GM18868 (cell line): ENCODE results near the gene LIMK1.
"Not testable (repeated sequence)": the region's sequence is repeated elsewhere in the genome, so short reads cannot be mapped to it uniquely, and the experiment has no call there.

Source experiments
- ATAC-seq: cut with Tn5 transposase; IDR thresholded peaks from one replicate; pipeline ENCODE4 v1.9.1; 2021; ENCODE audit warnings: mild to moderate bottlenecking, moderate library complexity; ENCODE audit not compliant: unreplicated experiment

LIMK1 gene

DNA sequence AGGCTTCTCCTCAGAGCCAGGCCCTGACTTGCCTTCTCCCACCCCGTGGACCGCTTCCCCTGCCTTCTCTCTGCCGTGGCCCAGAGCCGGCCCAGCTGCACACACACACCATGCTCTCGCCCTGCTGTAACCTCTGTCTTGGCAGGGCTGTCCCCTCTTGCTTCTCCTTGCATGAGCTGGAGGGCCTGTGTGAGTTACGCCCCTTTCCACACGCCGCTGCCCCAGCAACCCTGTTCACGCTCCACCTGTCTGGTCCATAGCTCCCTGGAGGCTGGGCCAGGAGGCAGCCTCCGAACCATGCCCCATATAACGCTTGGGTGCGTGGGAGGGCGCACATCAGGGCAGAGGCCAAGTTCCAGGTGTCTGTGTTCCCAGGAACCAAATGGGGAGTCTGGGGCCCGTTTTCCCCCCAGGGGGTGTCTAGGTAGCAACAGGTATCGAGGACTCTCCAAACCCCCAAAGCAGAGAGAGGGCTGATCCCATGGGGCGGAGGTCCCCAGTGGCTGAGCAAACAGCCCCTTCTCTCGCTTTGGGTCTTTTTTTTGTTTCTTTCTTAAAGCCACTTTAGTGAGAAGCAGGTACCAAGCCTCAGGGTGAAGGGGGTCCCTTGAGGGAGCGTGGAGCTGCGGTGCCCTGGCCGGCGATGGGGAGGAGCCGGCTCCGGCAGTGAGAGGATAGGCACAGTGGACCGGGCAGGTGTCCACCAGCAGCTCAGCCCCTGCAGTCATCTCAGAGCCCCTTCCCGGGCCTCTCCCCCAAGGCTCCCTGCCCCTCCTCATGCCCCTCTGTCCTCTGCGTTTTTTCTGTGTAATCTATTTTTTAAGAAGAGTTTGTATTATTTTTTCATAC lies 38.0 kb downstream of the LIMK1 start:
- no peak for ATAC-seq

DNA sequence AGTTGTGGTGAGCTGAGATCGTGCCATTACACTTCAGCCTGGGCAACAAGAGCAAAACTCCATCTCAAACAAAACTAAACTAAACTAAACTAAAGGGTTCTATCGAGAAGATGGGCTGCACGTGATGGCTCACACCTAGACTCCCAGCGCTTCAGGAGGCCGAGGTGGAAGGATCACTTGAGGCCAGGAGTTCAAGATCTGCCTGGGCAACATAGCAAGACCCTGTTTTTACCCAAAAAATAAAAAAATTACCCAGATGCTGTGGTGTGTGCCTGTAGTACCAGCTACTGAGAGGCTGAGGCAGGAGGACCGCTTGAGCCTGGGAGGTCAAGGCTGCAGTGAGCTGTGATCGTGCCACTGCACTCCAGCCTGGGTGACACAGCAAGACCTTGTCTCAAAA lies 40.3 kb downstream of the LIMK1 start:
- ATAC-seq = not testable (repeated sequence)

DNA sequence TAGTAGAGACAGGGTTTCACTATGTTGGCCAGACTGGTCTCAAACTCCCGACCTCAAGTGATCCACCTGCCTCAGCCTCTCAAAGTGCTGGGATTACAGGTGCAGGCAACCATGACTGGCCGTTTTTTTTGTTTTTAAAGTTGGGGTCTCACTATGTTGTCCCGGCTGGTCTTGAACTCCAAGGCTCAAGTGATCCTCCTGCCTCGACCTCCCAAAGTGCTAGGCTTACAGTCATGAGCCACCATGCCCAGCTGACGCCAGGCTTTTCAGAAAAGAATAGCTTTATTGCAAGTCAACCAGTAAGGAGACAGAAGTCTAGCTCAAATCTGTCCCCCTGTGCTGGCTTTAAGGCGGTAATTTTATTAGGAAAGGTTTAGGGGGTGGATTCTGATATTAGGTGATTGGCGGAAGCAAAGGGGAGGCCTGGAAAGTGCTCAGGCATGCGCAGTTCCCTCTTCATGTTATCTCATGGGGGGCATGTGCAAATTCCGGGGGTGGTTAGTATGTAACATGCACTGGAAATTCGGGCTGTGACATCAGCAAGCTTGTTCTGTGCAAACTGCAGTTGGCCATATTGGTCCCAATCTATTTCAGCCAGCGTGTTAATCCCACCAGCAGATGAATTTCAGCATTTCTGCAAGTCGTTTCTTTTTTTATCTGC lies 42.7 kb downstream of the LIMK1 start:
- ATAC-seq = no peak

DNA sequence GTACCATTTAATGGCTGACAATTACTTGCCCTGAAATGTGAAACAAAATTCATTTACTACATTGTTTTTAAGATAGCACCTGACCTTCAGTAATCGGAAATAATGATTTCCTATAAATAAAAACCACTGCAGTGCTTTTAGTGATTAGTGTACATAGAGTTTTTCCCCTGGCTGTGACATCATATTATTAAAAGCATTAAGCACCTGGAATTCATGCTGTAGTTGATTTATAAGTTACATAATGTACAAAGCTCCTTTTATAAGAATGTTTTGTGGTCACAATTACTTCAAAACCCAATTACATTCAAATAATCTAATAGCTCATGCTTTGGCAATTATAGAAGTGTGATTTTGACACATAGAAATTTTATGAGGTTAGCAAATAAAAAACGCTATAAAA lies 46.3 kb downstream of the LIMK1 start:
- no peak for ATAC-seq

DNA sequence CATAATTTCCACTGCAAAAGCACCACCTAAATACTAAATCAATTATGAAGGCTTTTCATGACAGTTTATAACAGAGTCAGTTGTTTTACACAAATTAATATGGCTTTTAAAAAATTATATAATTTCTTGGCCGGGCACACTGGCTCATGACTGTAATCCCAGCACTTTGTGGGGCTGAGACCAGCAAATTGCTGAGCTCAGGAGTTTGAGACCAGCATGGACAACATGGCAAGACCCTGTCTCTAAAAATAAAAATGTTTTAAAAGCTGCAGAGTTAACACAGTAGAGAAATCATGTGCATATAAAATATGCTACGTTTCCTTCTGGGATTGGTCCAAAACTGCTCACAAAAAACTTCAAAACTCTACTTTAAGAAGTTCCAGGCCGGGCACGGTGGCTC lies 46.9 kb downstream of the LIMK1 start:
- no peak for ATAC-seq

DNA sequence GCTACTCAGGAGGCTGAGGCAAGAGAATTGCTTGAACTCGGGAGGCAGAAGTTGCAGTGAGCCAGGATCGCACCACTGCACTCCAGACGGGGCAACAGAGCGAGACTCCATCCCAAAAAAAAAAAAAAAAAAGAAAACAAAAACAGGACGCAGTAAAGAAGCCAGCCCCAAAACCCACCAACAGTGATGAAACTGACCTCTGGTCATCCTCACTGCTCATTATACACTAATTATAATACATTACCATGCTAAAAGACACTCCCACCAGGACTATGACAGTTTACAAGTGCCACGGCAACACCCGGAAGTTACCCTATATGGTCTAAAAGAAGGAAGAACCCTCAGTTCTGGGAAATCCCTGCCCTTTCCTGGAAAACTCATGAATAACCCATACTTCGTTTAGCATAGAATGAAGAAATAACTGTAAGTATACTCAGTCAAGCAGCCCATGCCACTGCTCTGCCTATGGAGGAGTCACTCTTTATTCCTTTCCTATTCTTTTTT lies 50.6 kb downstream of the LIMK1 start:
- no peak for ATAC-seq

DNA sequence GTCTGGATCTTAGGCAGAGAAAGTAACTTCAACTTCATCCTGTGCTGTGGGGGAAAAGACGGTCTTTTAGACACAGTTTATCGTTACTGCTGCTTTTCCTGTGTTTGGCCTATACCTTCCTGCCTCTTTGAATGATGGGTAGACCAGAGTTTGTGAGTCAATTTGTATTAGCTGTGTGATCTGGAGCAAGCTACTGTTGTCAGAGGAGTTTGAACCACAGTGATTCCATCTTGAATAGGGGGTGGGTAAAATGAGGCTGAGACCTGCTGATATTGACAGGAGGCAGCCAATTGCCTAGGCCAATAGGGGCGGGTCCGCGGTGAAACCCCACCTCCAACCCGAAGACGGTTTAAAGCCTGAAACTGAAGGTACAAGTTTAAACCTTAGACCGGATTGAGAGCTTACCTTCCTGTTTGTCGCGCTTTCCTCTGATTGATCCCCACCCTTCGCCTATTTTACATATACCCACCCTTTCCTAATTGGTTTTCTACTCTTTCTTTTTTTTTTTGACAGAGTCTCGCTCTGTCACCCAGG lies 54.8 kb downstream of the LIMK1 start:
- ATAC-seq = no peak

DNA sequence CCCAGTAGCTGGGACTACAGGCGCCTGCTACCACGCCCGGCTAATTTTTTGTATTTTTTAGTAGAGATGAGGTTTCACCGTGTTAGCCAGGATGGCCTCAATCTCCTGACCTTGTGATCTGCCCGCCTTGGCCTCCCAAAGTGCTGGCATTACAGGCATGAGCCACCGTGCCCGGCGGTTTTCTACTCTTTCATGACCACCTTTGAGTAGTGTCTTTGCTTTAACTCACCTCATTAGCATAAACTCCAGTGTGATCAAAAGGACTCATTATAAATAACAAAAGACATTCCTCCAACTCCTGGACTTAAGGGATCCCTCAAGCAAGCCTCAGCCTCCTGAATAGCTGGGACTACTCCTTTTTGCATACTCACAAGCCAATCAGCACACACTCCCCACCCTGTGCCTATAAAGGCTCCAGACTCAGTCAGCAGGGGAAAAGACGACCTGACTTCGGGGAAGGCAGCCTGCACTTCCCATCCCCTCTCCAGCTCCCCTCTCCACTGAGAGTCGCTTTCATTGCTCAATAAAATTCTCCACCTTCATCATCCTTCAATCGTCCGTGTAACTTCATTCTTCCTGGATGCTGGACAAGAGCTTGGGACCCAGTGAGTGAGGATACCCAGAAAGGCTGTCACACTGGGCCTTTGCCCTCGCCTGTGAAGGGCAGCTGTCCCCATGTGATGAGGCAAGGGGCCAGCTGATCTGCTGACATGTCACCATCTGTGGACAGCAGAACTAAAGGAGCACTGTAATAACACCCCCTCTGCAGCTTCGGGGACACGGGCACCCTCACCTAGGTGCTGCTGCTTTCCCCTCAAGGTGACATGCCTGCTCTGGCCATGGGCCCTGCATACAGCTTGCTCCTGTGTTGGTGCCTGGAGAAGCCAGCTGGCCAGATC lies 55.6 kb downstream of the LIMK1 start:
- ATAC-seq = no peak

DNA sequence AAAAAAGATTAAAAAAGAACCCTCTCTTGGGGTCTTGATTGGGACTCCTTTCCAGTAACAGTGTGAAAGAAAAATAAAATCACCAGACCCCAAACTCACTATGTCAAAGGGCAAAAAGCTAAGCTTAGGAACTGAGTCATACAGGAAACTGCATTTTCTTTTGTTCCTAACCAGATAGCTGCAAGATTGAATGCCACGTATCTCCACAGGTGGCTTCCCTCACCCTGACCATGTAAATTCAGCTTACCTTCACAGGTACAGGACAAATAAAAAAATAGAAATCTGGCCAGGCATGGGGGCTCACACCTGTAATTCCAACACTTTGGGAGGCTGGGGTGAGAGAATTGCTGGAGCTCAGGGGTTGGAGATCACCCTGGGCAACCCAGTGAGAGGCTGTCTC lies 58.1 kb downstream of the LIMK1 start:
- ATAC-seq = no peak

DNA sequence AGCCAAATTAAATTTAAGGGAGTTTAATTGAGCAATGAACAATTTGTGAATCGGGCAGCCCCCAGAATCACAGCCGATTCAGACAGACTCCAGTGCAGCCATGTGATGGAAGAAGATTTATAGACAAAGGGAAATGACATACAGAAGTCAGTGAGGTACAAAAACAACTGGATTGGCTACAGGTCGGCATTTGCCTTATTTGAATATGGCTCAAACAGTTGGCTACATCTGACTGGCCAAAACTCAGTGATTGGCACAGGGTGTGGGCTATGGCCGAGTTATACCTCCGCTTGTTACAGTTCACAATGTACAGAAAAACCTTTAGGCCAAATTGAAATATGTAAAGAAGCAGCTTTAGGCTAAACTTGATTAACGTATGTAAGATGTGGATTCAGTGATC lies 59.8 kb downstream of the LIMK1 start:
- ATAC-seq = no peak

DNA sequence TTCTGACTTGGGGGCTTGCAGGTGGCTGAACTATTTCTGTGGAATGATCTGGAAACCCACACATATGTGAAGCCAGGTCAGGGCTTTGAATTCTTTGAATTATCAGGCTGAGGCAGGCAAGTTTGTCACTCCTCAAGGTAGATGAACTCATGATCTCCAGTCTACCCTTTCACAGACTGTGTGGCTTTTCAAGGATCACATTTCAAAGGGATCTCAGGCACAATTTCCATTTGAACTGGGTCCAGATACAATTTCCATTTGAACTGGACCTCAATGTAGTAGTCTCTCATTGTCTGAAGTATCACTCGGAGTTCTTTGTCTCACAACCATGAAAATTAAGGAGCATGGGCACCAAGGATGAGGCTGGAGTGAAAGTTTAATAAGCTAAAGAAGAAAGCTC lies 64.9 kb downstream of the LIMK1 start:
- no peak for ATAC-seq

DNA sequence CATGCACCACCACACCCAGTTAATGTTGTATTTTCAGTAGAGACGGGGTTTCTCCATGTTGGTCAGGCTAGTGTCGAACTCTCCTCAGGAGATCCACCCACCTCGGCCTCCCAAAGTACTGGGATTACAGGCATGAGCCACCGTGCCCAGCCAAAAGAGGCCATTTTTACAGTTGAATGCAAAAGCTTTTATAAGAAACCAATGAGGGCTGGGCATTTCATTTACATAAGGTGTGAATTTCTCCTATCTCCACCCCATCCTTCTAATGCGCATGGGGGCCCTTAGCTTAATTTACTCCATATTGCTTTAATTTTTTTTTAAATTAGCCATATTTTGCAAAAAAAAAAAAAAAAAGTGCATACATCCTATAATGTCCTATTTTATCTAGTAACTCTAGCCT lies 65.5 kb downstream of the LIMK1 start:
- no peak for ATAC-seq

DNA sequence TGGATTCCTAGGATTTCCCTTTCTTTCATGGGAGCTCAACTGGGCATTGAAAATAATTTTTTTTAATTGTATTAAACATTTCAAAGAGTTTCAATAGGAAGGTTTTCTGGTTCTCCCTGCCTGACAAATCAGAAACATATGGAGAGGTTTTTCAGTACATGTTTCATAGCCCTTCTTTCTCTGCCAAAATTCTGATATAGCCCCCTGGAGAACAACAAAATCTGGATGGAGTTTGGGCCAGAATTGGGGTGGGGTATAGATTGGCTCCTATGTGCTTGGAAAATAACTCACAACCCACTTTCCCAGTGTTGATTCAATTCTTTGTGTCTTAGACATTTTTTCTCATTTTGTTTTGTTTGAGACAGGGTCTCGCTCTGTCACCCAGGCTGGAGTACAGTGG lies 66.0 kb downstream of the LIMK1 start:
- no peak for ATAC-seq

DNA sequence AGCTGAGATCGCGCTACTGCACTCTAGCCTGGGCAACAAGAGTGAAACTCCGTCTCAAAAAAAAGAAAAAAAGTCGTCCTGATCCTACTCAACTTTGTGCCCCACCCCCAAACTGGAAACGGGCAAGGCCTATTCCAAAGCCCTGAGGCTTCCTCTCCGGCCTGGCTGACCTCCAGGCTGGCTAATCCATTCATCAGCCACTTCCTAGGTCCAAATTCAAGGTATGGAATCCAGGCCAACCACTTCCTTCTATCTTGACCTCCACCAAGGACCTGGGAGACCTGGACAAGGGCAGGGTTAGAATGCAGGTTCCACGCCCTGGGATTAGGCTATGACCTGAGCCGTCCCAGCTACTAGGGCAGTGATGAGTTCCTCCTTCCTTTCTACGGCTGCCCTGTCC lies 70.1 kb downstream of the LIMK1 start:
- no peak for ATAC-seq

DNA sequence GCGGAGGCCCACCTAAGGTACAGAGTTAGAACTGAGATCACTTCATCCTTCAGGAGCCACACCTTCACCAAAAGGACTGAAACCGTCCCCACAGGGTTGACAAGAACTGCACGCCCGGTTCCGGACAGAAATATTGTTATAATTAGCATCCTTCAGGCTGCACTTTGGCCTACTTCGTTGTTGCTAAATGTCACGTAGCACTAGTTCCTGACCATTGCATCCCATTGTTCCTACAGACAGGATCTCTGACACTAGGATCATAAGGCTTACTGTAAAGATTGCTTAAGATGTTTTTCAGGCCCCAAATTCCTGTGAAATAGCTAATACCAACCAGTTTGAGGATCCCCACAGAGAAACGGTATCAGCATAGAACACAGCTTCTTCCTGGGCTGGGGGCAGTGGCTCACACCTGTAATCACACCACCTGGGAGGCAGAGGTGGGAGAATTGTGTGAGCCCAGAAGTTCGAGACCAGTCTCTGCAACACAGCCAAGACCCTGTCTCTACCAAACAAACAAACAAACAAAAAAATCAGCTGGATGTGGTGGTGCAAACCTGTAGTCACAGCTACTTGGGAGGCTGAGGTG lies 72.3 kb downstream of the LIMK1 start:
- ATAC-seq = no peak

DNA sequence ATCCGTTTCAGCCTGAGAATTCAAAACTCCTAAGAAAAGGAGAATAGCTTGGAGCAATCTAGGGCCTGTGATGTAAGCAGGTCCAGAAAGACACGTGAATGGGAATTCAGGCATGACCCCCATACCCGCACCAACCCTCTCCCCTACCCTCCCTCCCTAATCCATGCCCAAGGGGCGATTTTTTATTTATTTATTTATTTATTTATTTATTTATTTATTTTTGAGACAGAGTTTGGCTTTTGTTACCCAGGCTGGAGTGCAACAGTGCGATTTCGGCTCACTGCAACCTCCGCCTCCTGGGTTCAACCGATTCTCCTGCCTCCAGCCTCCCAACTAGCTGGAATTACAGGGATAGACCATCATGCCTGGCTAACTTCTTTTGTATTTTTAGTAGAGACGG lies 74.0 kb downstream of the LIMK1 start:
- no peak for ATAC-seq

DNA sequence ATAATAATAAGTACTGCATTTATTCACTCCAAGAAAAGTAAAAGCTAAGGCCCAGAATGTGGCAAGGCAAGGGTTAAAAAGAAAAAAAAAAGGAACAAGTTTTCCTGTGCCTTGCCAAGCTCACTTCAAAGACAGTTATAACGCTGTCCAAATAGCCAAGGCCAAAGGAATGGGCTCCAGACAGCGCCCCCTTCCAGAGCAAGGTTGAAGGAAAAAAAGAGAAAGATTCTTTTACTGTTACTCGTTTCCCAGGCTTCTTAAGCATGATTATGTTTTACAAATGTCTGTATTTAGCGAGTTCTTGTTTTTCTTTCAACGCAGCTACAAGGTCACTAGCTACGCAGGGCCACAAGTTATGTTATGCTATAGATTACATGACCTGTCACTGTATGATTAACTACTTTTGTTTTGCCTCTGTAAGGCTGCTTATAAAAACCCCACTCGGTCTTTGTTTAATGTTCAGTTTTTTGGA lies 81.4 kb downstream of the LIMK1 start:
- no peak for ATAC-seq

DNA sequence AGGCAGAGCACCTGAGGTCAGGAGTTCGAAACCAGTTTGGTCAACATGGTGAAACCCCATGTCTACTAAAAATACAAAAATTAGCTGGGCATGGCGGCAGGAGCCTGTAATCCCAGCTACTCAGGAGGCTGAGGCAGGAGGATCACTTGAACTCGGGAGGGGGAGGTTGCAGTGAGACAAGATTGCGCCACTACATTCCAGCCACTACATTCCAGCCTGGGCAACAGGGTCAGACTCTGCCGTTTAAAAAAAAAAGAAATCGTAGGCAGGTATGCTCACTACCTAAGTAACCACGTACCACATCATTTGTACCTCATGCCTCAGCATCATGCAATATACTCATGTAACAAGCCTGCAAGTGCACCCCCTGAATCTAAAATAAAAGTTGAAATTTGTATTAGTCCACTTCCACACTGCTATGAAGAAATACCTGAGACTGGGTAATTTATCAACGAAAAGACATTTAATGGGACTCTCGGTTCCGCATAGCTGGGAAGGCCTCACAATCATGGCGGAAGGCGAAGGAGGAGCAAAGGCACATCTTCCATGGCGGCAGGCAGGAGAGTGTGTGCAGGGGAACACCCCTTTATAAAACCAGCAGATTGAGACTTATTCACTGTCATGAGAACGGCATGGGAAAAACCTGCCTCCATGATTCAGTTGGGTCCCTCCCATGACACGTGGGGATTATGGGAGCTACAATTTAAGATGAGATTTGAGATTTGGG lies 82.4 kb downstream of the LIMK1 start:
- ATAC-seq = no peak

DNA sequence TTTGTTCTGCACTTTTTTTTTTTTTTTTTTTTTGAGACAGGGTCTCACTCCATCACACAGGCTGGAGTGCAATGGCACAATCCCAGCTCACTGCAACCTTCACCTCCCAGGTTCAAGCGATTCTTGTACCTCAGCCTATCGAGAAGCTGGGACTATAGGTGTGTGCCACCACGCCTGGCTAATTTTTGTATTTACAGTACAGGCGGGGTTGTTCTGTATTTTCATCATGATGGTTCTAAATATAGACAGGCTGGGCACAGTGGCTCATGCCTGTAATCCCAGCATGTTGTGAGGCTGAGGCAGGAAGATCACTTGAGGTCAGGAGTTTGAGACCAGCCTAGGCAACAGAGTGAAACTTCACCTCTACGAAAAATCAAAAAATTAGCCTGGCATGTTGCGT lies 83.7 kb downstream of the LIMK1 start:
- not testable (repeated sequence) for ATAC-seq
